Stimulated activated CD4-positive, alpha-beta T cell treated with anti-CD3 and anti-CD28 coated beads, TNF-alpha, amount 100 ng/mL, for 4 hours (primary cell): ENCODE measurements around the gene PLXNA2.

Source experiments
- DNase-seq, 3 experiments: peaks; one replicate each; pipeline ENCODE4 v3.0.0-alpha.2; 2020; ENCODE audit warnings: low read depth in 3 of 3

The PLXNA2 gene

DNA sequence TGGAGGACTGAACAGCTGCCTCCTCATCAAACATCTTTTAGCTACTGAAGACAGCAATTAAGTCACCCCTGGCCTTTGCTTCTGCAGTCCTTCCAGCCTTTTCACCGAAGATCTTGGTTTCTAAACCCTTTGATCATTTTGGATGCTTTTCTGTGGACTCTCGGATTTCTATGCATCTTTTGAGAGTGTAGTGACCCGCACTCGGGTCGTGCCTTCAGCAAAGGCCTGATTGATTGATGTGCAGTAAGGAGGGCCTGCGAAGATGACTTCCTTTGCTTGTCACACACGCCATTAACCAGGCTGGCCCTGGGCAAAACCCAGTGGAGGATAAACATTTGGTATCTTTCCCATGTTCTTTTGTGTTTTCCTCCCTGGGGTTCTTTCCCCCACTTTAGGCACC is 175.8 kb downstream of the PLXNA2 start:
- no peak for DNase-seq

DNA sequence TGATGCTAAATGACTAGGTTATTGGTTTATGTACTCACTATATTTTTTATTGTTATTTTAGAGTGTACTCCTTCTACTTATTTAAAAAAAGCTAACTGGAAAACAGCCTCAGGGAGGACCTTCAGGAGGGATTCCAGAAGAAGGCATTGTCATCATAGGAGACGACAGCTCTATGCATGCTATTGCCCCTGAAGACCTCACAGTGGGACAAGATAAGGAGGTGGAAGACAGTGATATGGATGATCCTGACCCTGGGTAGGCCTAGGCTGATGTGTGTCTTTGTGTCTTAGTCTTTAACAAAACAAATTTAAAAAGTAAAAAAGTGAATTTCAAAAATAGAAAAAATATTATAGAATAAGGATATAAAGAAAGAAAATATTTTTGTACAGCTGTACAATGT is 177.6 kb downstream of the PLXNA2 start:
- no peak for DNase-seq

DNA sequence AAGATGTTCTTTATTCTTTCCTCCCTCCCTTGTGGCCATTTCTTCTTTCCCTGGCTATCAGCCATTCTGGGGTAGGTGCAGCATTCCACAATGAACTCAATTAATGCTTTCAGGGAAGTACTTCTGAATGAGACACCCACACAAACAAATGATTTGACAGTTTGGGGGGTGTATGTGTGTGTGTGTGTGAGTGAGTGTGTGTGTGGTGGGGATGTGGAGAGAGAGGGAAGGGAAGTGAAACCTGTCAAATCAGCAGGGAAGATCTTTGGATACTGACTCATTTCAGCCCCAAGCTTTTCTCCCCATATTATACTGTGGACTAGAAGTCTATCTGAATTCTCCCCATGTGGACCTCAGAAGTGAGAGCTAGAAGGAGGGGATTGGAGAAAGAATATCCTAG is 178.3 kb downstream of the PLXNA2 start:
- DNase-seq, result no peak

DNA sequence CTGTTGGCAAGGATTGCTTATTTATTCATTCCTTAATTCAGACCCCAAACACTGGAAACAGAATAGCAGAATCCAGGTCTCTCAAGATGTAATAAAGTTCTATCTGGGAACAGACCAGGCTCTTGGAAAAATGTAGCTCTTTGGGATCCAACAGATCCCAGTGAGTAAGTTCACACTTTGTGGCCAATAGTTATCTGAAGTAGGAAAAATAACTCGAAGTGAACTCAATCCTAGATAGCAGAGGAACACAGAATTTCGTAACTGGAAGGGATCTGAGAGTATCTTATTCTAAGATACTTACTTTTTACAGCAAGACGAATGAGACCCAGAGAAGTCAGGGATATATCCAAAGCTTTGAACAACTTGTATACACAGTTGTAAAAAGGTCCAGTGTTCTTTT is 182.6 kb downstream of the PLXNA2 start:
- no peak for DNase-seq

DNA sequence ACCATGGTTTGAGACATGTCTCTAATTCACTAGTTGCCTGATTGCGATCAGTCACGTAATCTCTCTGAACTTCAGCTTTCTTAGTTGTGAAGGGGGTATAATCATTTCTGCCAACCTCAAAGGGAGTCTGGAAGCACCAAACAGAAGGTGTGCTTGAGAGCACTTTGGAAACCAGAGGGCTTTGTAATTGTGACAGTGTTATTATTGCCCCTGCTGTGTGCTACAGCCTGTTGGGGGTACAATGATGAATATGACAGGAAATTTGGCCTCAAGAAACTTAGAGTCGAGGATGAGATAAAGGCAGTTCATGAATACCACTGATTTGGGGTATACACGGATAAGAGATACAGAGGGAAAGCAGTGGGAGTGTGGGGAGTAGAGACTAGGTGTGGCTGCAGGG is 183.1 kb downstream of the PLXNA2 start:
- no peak for DNase-seq

DNA sequence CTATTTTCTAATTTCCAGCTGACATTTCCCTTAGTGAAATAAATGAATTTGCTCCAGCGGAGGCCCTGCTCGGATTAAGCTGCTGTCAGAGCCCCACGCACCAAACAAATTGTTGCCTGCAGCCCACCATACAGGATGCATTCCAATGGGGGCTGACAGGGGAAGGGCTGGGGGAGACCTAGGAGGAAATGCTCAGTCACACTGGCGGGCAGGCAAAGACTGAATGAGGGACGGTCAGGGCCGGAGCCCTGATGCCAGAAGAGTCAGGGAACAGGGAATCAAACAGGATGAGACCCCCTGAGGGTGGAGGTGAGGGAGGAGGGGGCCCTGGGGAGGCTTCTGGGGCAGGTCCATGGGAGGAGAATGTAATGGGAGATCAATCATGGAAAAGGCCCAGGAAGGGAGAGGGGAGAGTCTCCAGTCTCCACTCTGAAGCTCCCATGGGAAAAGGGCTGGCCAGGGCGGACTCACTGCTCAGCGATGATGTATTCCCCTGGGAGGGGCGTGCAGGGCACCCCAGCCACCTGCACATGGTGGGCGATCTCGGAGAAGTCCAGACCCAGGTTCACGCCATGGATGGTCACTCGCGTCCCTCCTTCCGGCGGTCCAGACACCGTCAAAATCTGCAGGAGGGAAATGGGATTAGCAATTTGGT is 183.8 kb downstream of the PLXNA2 start:
- no peak for DNase-seq

DNA sequence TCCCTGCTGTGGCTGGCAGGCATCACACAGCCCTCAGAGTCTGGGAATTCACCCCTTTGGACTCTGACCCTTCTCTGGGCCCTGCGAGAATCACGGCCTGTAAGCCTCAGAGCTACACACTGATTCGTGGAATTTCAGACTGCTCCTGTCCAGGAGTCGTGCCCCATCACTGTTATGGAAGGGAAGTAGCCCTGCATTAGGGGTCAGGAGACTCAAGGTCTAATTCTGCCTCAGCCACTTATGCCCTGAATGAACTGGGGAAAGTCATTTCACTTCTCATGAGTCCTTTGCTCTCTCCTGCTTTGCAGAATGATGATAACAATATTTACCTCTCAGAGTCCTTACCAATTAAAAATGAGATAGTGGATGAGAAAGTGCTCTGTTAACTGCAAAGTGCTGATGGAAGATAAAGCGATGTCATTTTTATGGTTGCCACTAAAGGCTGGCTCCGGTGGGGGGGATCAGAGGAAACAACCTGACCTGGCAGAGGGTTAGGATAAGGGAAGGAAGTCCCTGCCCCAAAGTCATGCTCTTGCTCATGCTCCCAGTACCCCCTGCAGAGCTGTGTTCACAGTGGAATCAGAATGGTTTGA is 184.7 kb downstream of the PLXNA2 start:
- no peak for DNase-seq

DNA sequence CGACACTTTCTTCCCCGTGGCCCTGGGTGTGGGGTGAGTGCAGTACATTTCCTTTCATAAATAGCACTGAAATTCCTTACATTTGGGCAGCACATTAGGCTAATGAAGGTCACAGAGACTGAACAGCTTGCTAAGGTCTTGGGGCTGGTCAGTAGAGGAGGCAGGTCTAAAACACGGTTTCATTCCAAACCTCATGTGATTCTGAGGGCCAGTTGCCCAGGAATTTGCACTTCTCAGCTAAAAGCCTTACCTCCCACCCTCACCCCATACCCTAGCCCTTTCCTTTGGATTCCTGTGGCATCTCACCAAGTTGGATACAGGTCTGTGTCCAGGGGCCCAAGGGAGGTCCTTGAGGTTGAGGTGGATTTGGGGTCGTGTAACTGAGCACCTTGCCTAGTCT is 185.4 kb downstream of the PLXNA2 start:
- DNase-seq, result no peak

DNA sequence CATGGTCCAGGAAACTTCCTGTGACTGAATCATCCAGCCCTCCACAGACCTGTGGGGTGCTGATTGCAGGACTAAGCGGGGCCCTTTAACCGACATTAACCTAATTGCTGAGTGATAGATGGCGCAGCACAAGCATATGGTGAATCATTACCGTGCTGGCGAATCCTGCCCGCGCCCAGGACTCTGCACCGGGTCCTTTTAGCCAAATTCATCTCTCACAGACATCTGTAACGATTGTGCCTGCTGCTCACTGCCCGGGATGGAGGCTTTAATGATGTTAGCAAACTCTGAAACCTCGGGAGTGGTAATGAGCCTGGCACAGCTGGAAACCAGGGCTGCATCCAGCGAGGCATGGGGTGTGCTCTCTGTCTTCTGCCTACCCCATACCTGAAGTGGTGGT is 185.9 kb downstream of the PLXNA2 start:
- DNase-seq, result no peak

DNA sequence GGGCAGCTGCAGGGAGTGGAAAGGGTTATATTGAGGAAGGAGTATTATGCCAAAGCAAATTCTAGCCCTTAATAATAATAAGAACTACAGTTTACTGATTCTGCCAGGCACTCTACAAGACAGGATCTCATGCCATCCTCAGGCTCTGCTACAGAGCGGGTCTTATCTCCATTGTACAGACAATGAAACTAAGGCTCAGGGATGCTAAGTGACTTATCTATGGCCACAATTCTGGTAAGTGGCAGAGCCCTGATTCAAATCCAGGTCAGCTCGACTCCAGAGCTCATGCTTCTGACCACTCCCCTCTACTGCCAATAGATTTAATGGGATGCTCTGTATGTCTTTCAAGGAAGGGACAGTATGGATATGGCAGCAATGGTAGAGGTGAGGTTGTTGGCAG is 187.1 kb downstream of the PLXNA2 start:
- DNase-seq, result no peak

DNA sequence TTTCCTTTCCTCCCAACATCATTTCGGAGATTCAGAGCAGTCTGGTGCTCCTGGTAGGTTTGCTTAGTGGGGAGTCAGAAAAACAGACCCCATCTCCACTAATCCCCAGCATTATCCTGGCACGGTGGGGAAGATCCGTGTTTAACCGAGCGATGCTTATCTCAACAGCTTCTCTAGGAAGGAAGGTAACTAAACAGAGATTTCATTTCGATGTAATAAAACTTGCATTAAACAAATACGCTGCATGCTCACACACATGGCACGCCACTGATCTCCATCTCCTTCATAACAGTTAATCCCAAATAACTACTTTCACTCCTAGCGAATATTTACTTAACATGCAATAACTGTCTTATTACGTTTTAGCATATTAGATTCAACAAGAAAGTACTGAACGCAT is 188.6 kb downstream of the PLXNA2 start:
- no peak for DNase-seq

DNA sequence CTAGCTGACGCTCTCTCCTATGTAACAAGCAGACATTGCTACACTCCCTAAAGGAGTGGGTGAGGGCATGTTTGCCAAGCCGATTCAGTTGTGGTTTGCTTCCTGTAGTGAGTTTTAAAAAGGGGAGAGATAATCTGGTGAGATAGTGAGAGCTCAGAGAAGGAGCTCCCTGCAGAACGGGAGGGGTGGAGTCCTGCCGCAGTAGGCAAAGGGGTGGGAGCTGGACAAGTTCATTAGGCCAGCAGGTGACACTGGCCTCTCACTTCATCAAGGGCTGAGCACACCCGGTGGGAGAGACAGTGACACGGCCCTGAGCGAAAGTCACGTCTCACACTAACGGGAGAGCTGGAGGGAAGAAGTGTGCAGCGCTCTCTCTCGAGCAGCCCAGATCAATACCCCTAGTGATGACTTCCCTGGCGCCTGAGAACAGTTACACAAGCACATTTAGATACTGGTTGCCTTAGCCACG is 189.2 kb downstream of the PLXNA2 start:
- DNase-seq, result no peak

DNA sequence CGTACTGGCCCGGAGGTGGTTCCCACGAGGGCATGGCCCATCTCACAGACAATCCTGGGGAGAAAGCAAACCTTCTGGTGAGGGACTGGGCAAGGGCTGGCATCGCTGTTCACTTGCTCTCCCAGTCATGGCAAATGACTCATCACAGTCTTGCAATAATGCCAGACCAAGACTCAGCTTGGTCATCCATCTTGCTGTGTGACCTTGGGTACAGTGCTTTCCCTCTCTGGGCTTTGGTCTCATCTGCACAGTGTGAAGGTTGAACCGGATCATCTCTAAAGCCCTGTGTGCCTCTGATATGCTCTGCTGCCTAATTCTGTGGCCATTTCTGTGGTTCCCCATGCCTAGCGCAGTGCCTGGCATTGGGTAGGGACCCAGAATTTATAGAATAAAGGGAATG is 189.7 kb downstream of the PLXNA2 start:
- DNase-seq, result no peak

DNA sequence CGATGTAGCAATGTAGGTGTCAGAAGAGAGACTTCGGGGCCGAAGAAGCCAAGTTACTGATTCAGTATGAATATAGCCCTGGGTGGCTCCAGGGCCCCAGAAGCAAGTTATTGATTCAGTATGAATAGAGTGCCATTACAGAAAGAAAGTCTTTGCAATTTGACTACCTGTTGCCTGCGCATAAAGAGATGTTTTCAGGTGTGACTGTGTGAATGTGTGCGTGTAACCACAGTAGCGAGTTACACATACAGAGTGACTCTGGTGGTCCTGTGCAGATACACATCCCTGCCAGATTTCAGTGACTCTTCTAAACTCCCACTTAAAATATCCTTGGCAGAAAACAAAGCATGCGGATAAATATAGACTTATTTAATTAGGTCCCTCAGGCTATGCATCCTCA is 190.5 kb downstream of the PLXNA2 start:
- DNase-seq, result no peak

DNA sequence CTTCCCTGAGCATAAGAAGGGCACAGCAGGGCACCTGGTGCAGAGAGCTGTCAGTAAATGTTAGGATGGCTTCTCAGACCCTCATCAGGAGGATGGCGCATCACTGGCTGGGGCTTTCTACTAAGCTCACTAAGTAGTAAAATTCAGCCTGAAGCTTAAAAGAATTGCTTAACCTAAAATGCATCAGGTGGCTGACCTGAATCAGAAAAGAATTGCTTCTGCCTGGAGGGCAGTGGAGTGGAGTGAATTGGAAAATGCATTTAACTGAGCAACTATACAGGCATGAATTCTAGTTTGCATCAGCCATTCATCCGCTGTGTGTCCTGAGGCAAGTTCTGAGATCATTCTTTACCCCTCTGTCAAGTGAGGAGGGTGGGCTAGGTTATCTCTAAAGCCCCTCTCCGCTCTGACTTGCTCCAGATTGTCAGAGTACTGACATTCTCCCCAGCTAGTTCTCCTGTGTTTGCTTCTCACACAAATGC is 191.2 kb downstream of the PLXNA2 start:
- no peak for DNase-seq

DNA sequence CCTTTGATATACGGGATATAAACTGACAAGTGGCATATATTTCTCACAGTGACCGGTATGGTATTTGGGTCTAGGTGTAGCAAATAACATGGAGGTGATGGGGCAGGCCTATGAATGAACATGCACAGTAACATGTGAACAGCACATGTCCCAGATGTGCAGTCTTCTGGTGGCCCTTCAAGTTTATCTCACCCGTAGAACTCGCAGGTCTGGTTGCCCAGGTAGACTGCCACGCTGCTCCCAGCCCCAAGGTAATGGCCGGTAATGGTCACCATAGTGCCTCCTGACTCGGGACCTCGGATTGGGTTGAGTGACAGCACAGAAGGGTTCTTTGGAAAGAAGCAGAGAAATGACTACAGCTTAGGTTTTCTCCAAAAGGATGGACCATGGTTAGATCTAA is 192.0 kb downstream of the PLXNA2 start:
- DNase-seq, result no peak

DNA sequence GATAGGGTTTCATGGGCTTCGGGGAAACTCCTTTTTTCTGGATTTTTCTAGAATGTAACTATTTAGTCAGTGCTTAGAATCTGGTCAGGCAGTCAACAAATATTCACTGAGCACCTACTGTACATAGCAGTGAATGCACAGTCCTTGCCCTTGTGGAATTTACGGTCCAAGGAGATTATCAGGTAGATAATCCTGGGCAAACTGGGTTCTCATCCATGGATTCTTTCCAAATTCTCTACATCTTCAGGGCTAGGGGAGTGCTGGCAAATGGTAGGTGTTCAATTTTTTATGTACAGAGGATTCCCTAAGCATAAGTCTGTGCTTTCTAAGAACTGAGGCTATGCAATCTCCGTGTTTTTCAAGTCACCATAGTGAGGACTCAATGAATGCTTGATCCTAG is 192.5 kb downstream of the PLXNA2 start:
- DNase-seq, result no peak

DNA sequence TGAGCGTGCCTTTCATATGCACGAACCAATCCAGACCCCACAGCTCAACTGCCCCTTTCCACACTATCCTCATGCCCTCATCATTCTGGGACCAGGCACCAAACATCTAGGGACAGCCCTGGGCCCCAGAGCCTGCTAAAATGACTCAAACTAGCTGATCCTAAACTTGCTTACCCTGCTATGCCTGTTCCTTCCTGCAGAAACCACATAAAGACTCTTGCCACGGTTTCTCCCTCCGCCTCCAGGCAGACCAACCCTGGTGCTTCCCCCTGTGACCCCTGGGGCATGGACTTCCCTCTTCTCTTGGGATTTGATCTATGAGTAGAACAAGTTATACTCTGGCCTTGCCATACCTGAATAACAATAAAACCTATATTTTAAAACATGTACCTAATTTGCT is 195.3 kb downstream of the PLXNA2 start:
- no peak for DNase-seq

DNA sequence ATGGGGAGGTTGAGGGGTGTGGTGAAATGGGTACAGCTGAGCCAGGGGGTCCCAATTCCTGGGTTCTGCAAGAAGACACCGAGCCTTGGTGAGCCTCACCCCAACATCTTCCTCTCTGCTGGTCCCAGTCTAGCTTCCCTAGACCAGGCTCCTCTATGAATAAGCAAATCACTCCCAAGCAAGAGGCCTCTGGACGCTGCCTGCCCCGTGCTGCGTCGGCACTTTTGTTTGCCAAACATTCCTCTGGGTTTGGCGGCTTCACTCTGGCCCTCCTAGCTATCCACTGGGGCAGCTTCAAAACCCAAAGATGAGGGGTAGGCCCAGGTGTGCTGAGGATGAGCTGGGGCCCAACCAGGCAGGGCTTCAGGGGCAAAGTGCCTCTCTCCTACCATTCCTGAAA is 196.2 kb downstream of the PLXNA2 start:
- no peak for DNase-seq

DNA sequence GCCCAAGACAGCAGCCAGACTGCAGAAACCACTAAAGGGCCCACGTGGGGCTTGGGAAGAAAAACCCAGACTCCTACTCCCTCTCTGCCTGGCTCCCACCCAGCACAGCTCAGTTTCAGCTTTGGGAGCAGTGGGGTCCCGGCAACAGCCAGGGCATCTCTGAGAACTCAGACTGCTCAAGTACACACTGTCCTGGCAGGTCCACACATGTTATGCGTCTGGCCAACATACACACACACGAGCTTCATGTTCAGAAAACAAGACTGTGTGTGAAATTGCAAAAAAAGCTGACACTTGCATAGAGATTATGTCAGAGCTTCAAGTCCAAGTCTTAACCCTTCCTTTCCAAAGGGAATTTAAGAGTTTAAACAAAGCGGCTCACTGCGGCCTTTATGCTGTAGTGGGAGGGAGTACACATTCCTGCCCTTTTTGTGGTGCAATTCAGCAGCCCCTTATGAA is 196.7 kb downstream of the PLXNA2 start:
- no peak for DNase-seq

DNA sequence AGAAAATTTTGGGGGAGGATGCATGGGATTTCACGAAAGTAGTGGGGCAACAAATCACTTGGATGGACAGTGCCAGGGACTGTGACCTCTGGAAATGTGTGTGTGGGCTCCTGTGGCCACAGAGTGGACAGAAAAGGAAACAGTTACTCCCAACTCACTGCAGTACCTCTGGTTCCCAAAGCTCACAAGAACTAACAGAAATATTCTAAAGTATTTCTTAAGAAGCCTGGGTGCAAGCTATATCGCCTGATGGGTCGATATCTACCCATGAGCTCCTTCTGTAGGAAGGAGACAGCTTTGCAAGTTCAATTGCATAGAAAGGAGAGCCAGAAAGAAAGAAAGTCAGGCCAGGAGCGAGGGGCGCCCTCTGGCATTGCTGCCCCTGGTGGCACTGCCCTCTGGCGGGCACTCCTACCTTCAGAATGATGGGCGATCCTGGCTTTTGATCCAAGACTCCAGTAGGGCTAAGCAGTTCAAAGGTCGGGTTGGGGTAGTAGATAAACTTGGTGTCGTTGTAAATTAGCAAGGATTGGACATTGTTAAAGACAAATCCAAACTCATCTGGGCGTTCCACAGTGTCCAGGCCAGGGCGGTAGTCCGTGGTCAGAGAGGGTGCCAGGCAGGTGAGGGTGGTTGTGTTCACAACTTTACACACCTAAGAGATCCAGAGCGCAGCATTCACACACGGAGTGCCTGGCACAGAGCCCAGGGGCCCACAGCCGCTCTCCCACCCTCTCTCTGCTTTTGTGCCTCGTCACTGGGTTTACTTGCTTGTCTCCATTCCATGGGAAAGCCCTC is 198.5 kb downstream of the PLXNA2 start:
- DNase-seq, result no peak

DNA sequence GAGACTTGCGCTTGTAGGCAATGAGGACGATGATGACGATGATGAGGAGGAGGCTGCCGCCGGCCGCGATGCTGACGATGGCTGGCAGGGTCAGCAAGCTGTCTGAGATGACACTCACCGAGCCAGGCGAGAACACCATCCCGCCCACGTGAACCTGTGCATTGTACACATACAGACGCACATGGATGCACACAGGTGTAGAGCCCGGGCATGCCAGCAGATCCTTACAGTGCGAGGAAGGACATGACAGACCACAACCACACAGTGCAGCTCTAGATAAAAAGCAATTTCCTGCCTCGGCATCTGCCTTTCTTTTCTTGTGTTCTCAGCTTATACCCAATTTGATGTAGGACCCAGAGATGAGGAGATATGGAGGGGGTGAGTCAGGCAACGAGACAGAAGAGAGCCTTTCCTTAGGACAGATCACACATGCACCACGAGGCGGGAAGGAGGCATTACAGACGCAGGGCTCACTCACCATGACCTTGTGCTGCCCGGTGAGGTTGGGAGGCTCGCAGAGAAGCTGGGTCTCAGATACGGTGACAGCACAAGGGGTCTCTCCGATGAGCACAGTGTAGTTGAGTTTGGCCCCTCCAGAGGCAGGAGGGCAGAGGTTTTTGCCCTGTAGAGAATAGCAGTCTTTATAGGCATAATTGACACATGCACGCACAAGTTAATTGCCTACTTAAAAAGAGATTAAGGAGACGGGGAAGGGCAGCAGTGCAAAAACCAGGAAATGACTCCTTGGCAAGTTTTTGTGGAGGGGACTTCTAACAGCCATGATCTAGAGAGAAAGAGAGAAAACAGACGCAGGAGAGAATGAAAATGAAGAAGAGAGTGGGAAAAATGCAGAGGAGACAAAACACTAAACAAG is 199.4 kb downstream of the PLXNA2 start:
- no peak for DNase-seq
